ENCODE results near the gene CHD5.

Gene CHD5

GRCh38 chr1:6181347-6181770, 1.2 kb upstream of the CHD5 start:
- TF ChIP-seq RARB (CRISPR knock-in tag; IDR thresholded peaks at IDR 0.05): no peak
- TF ChIP-seq, protein P1, sequence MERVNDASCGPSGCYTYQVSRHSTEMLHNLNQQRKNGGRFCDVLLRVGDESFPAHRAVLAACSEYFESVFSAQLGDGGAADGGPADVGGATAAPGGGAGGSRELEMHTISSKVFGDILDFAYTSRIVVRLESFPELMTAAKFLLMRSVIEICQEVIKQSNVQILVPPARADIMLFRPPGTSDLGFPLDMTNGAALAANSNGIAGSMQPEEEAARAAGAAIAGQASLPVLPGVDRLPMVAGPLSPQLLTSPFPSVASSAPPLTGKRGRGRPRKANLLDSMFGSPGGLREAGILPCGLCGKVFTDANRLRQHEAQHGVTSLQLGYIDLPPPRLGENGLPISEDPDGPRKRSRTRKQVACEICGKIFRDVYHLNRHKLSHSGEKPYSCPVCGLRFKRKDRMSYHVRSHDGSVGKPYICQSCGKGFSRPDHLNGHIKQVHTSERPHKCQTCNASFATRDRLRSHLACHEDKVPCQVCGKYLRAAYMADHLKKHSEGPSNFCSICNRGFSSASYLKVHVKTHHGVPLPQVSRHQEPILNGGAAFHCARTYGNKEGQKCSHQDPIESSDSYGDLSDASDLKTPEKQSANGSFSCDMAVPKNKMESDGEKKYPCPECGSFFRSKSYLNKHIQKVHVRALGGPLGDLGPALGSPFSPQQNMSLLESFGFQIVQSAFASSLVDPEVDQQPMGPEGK (CRISPR knock-in tag; IDR thresholded peaks at IDR 0.05; ENCODE audit: borderline replicate concordance): no peak
- TF ChIP-seq ESRRG (CRISPR knock-in tag; IDR thresholded peaks at IDR 0.05): no peak
- TF ChIP-seq ARNTL (CRISPR knock-in tag; IDR thresholded peaks at IDR 0.05; ENCODE audit: borderline replicate concordance, low read depth): no peak
- no peak for TF ChIP-seq BACH2 (CRISPR knock-in tag; IDR thresholded peaks at IDR 0.05; ENCODE audit: borderline replicate concordance)
- no peak for TF ChIP-seq TCF4 (CRISPR knock-in tag; IDR thresholded peaks at IDR 0.05; ENCODE audit: borderline replicate concordance)
- TF ChIP-seq, protein P2, sequence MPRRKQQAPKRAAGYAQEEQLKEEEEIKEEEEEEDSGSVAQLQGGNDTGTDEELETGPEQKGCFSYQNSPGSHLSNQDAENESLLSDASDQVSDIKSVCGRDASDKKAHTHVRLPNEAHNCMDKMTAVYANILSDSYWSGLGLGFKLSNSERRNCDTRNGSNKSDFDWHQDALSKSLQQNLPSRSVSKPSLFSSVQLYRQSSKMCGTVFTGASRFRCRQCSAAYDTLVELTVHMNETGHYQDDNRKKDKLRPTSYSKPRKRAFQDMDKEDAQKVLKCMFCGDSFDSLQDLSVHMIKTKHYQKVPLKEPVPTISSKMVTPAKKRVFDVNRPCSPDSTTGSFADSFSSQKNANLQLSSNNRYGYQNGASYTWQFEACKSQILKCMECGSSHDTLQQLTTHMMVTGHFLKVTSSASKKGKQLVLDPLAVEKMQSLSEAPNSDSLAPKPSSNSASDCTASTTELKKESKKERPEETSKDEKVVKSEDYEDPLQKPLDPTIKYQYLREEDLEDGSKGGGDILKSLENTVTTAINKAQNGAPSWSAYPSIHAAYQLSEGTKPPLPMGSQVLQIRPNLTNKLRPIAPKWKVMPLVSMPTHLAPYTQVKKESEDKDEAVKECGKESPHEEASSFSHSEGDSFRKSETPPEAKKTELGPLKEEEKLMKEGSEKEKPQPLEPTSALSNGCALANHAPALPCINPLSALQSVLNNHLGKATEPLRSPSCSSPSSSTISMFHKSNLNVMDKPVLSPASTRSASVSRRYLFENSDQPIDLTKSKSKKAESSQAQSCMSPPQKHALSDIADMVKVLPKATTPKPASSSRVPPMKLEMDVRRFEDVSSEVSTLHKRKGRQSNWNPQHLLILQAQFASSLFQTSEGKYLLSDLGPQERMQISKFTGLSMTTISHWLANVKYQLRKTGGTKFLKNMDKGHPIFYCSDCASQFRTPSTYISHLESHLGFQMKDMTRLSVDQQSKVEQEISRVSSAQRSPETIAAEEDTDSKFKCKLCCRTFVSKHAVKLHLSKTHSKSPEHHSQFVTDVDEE (CRISPR knock-in tag; IDR thresholded peaks at IDR 0.05): no peak
- TF ChIP-seq CSDC2 (CRISPR knock-in tag; IDR thresholded peaks at IDR 0.05): no peak
- TF ChIP-seq ZC3H10 (CRISPR knock-in tag; IDR thresholded peaks at IDR 0.05): no peak
- TF ChIP-seq GLIS3 (CRISPR knock-in tag; IDR thresholded peaks at IDR 0.05): no peak
- TF ChIP-seq CREB5 (CRISPR knock-in tag; IDR thresholded peaks at IDR 0.05; ENCODE audit: low read depth): no peak
- no peak for TF ChIP-seq TOX (CRISPR knock-in tag; IDR thresholded peaks at IDR 0.05; ENCODE audit: borderline replicate concordance)
- TF ChIP-seq PPARA (CRISPR knock-in tag; IDR thresholded peaks at IDR 0.05; ENCODE audit: borderline replicate concordance): no peak
- no peak for TF ChIP-seq ZNF70 (CRISPR knock-in tag; IDR thresholded peaks at IDR 0.05)
- no peak for TF ChIP-seq OSR1 (CRISPR knock-in tag; IDR thresholded peaks at IDR 0.05)
- no peak for TF ChIP-seq ZFP30 (CRISPR knock-in tag; IDR thresholded peaks at IDR 0.05)
- no peak for ATAC-seq

- ATAC-seq: no peak
- no peak for TF ChIP-seq POU6F1 (CRISPR knock-in tag; IDR thresholded peaks at IDR 0.05; ENCODE audit: borderline replicate concordance, low read depth)
- TF ChIP-seq ZNF70 (CRISPR knock-in tag; IDR thresholded peaks at IDR 0.05): no peak
- TF ChIP-seq PPARA (CRISPR knock-in tag; IDR thresholded peaks at IDR 0.05; ENCODE audit: borderline replicate concordance): no peak
- TF ChIP-seq, protein P3, sequence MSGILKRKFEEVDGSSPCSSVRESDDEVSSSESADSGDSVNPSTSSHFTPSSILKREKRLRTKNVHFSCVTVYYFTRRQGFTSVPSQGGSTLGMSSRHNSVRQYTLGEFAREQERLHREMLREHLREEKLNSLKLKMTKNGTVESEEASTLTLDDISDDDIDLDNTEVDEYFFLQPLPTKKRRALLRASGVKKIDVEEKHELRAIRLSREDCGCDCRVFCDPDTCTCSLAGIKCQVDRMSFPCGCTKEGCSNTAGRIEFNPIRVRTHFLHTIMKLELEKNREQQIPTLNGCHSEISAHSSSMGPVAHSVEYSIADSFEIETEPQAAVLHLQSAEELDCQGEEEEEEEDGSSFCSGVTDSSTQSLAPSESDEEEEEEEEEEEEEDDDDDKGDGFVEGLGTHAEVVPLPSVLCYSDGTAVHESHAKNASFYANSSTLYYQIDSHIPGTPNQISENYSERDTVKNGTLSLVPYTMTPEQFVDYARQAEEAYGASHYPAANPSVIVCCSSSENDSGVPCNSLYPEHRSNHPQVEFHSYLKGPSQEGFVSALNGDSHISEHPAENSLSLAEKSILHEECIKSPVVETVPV (CRISPR knock-in tag; IDR thresholded peaks at IDR 0.05): no peak
- TF ChIP-seq ZC3H10 (CRISPR knock-in tag; IDR thresholded peaks at IDR 0.05): no peak
- TF ChIP-seq CSDC2 (CRISPR knock-in tag; IDR thresholded peaks at IDR 0.05): no peak
- TF ChIP-seq SNAI2 (CRISPR knock-in tag; IDR thresholded peaks at IDR 0.05): no peak
- no peak for TF ChIP-seq GLIS3 (CRISPR knock-in tag; IDR thresholded peaks at IDR 0.05)
- TF ChIP-seq, protein P1 (CRISPR knock-in tag; IDR thresholded peaks at IDR 0.05; ENCODE audit: borderline replicate concordance): no peak
Observed at GRCh38 chr1:6180707-6181311, 688 bp upstream of the CHD5 start.

Data from SK-N-SH treated with all-trans-retinoic acid at 6 μM for 48 hours (cell line).